Measurements from ENCODE around the gene PMS1. TPM values are rescaled to one million over a fixed set of nuclear protein-coding genes. Genes with fewer than 3 reads are reported as not detected.

The PMS1 gene
- total RNA-seq, 2 donors from 2014 or later: 7.6 to 27.6 TPM

DNA sequence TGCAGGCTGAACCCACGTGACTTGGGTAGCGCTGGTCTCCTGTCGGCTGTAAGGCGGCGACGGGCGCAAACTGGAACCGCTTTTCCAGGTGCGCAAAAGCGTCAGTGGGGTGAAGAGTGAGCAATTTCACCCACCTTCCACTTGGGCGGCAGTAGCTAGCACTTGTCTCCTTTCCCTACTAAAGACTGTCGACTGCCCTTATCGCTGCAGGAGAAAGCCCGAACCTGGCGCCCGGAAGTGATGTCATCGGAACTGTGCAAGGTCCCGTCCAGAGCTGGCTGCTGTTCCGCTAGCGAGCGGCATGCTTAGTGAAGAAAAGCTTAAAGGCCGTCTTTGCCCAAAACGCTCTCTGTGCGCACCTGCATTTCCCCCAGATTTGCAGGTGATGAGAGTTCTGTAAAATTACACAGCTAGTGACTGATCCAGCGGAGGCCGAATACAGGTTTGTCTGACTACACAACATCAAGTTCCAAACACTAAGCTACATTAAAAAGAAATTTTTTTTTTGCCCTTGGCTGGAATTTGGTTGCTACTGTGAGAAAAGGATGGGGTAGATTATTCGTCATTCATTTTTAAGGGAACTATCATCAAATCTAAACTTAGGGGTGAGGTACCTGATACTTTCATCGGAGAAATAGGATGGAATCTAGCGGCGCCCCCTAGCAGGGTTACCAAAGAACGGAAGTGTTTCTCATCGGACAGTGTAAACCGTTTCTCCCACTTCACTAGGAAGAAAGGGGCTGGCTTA is 21.5 kb upstream of the PMS1 start, which contains the start of gene OSGEPL1:
TSS of gene OSGEPL1 (minus strand) at position 242 of the 748 bp plus-strand sequence. CDS start 1,152 bp downstream, outside the sequence.
- TF ChIP-seq, protein P1, sequence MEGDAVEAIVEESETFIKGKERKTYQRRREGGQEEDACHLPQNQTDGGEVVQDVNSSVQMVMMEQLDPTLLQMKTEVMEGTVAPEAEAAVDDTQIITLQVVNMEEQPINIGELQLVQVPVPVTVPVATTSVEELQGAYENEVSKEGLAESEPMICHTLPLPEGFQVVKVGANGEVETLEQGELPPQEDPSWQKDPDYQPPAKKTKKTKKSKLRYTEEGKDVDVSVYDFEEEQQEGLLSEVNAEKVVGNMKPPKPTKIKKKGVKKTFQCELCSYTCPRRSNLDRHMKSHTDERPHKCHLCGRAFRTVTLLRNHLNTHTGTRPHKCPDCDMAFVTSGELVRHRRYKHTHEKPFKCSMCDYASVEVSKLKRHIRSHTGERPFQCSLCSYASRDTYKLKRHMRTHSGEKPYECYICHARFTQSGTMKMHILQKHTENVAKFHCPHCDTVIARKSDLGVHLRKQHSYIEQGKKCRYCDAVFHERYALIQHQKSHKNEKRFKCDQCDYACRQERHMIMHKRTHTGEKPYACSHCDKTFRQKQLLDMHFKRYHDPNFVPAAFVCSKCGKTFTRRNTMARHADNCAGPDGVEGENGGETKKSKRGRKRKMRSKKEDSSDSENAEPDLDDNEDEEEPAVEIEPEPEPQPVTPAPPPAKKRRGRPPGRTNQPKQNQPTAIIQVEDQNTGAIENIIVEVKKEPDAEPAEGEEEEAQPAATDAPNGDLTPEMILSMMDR (IDR thresholded peaks at IDR 0.05): peak; percentile 38
- ATAC-seq (ENCODE audit: insufficient number of reproducible peaks, low FRiP score, low read depth): peak; percentile 84
- Histone ChIP-seq H3K27me3 (replicated peaks; ENCODE audit: insufficient read depth) (no peaks in the 10 kb centered on the region), H3K9me3 (no peaks in the 10 kb centered on the region), H3K27ac (peak within 1 kb of the TSS; percentile 66 to 72), H3K4me3 (peak within 1 kb of the TSS; percentile 87), H3K4me1 (ENCODE audit: control insufficient read depth in 1 of 2, low read depth in 2 of 2) (peaks cover 15 to 19% of the 10 kb centered on the region in 2 donors), H3K36me3 (no peaks in the 10 kb centered on the region)
- peak; percentile 74 for DNase-seq (ENCODE audit: low spot score)

GRCh38 chr2:189763908-189764661 is 20.2 kb upstream of the PMS1 start:
- Histone ChIP-seq H3K27ac (peak overlapping the region in 1 of 2 donors; percentile 14), H3K9me3 (no peaks in the 10 kb centered on the region), H3K4me3 (peak overlapping the region; percentile 87), H3K36me3 (peaks cover 3% of the 10 kb centered on the region), H3K4me1 (ENCODE audit: control insufficient read depth in 1 of 2, low read depth in 2 of 2) (peaks cover 15 to 19% of the 10 kb centered on the region in 2 donors), H3K27me3 (replicated peaks; ENCODE audit: insufficient read depth) (no peaks in the 10 kb centered on the region)
- TF ChIP-seq, protein P1 (IDR thresholded peaks at IDR 0.05): no peak
- ATAC-seq (ENCODE audit: insufficient number of reproducible peaks, low FRiP score, low read depth): no peak
- no peak for DNase-seq (ENCODE audit: low spot score)

DNA sequence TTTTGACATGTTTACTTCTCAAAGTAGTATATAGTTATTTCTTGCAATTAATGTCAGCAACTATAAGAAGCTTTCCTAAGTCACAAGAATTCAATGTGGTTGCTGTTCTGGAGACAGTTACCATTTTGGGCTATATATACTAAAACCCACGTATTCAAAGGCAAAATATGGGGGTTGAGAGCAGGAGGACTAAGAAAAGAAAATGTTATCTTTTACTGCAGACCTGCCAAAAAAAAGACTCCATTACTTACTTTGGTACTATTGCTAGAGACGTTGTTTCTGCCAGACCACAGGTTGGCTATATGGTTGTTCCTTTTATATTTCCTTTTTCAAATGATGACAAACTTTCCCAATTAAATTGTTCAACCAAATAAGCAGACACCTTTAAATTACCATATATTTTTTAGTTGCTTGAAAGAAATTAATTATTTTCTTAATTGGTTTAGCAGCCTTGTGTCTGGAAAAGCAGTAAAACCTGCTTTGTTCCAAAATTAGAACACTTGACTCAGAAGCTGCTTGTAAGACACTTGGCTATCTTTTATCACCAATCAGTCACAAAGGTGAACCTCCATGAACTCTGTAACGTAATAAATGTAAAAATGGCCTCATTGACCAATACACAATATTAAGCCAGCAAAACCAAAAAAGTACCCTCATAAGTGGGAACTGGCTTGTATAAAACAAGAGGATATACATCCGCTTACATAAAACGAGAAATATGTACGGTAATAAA is 13.5 kb upstream of the PMS1 start:
- Histone ChIP-seq H3K27me3 (replicated peaks; ENCODE audit: insufficient read depth) (no peaks in the 10 kb centered on the region), H3K4me3 (no peak overlapping the region), H3K9me3 (no peaks in the 10 kb centered on the region), H3K27ac (peak overlapping the region; percentile 17 to 43), H3K36me3 (peaks cover 20% of the 10 kb centered on the region), H3K4me1 (ENCODE audit: control insufficient read depth in 1 of 2, low read depth in 2 of 2) (peaks cover 11 to 22% of the 10 kb centered on the region in 2 donors)
- no peak for DNase-seq (ENCODE audit: low spot score)
- TF ChIP-seq, protein P1 (IDR thresholded peaks at IDR 0.05): no peak
- no peak for ATAC-seq (ENCODE audit: insufficient number of reproducible peaks, low FRiP score, low read depth)

GRCh38 chr2:189772212-189772611 is 12.0 kb upstream of the PMS1 start:
- no peak for DNase-seq (ENCODE audit: low spot score)
- H3K36me3 ChIP-seq: peaks cover 20% of the 10 kb centered on the region

More at GRCh38 chr2:189772212-189772611, 12.0 kb upstream of the PMS1 start:
- no peaks in the 10 kb centered on the region for H3K9me3 ChIP-seq
- ATAC-seq (ENCODE audit: insufficient number of reproducible peaks, low FRiP score, low read depth): no peak
- no peak overlapping the region for H3K4me3 ChIP-seq
- no peaks in the 10 kb centered on the region for H3K27me3 ChIP-seq (replicated peaks; ENCODE audit: insufficient read depth)
- H3K27ac ChIP-seq: no peak overlapping the region
- TF ChIP-seq, protein P1 (IDR thresholded peaks at IDR 0.05): no peak
- H3K4me1 ChIP-seq (ENCODE audit: control insufficient read depth in 1 of 2, low read depth in 2 of 2): peaks cover 11 to 22% of the 10 kb centered on the region in 2 donors
